ENCODE results near the gene CGN.
A peak's percentile ranks its signal among the peaks of the same experiment; 100 is the strongest.

Gene CGN

GRCh38 chr1:151579436-151580225 lies 68.4 kb downstream of the CGN start:
- H3K4me3 ChIP-seq, result no peak overlapping the region
- peak overlapping the region in 10 of 21 experiments; percentile 10 to 66 (median 39) for H3K27ac ChIP-seq

DNA sequence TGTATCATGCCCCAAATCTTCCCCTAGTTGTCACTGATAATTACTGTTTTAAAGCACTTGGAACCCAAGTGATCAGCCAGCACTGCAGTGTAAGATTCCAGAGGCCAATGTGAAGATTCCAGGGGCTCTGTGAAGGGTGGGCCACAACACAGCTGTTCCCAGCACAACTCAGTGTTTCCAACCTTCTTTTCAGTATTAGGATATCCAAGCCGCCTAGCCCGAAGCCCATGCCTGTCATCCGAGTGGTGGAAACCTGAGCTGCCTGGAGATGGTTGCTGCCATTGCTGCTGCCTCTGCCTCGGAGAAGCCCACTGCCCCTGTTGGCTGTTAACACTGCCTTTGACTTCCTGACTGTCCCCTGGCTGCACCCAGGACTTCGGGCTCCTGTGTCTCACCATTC lies 70.3 kb downstream of the CGN start:
- Histone ChIP-seq H3K27ac (peak overlapping the region in 6 of 21 experiments; percentile 1 to 70 (median 8)), H3K4me3 (no peak overlapping the region)

- H3K27ac ChIP-seq, result peak overlapping the region in 13 of 21 experiments; percentile 4 to 80 (median 52)
Observed at GRCh38 chr1:151581921-151582320, 70.7 kb downstream of the CGN start.

DNA sequence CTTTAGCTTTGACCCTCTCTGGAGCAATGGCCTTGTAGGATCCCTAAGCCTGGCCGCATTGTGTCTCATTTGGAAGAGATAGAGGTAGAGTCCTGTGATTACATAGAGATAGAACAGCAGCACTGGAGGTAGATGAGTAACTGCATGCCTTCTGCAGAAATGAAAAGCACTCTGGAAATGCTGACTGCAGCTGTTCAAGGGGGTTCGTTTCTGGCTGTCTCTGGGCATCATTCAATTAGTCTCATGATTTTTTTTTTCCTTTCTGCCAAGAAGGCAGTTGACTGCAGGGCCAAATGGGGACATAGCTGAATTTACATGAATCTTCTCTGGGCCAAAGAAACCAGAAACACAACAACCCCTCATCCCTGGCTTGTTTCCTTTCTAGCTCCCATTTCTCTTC lies 72.6 kb downstream of the CGN start:
- H3K27ac ChIP-seq, result peak overlapping the region in 16 of 21 experiments; percentile 11 to 80 (median 65)
- H3K4me3 ChIP-seq, result no peak overlapping the region

More at GRCh38 chr1:151581921-151582320, 70.7 kb downstream of the CGN start:
- no peak overlapping the region for H3K4me3 ChIP-seq

DNA sequence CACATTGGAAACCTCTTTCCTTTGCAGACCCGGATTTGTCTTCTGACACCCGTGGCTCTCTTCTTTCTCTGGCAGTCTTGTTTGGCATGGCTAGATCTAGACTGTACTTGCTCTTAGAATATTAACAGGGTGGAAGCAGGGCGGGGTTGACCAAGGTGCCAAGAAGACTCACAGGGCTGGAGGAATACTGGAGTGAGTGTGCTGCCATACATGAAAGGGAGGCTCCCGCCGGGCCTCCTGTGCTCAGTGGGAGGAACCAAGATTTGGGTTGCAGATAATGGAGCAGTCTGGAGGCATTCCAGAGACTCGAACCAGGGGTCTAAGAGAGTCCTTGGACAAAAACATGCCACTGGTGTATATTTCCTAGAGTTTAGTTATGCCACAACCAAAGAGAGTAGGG lies 73.1 kb downstream of the CGN start:
- no peak overlapping the region for H3K4me3 ChIP-seq
- peak overlapping the region in 19 of 21 experiments; percentile 11 to 80 (median 63) for H3K27ac ChIP-seq

DNA sequence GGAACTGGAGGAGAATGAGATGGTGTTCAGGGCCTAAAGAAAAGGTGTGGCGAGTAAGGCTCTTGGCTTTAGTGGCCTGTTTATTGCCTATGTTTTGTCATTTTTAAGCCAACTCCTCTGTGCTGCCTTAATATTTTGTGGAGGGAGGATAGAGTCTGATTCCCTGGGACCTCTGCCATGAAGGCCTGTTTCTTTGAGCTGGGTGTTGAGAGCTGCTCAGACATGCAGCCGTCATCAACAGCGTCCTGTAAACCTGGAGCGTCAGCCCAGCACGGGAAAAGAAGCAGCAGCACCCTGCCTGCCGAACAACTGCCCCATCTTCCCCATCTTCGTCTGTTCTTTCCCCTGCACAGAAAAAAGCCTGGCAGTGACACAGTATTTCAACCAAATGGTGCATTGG lies 73.6 kb downstream of the CGN start:
- peak overlapping the region in 20 of 21 experiments; percentile 11 to 80 (median 62) for H3K27ac ChIP-seq

GRCh38 chr1:151585622-151586021 lies 74.4 kb downstream of the CGN start:
- H3K27ac ChIP-seq, result peak overlapping the region in 19 of 21 experiments; percentile 11 to 80 (median 61)
- H3K4me3 ChIP-seq, result no peak overlapping the region

More for the DNA sequence above, 73.6 kb downstream of the CGN start:
- no peak overlapping the region for H3K4me3 ChIP-seq

All from skin epidermis (tissue), 12 donors.